ENCODE results near the gene PPM1E.

PPM1E gene

GRCh38 chr17:59011975-59012374 is 256.3 kb downstream of the PPM1E start:
- CTCF ChIA-PET = no interaction called here
- no peaks in the 10 kb centered on the region for H3K27me3 Mint-ChIP-seq
- DNase-seq = no peak
- H3K9me3 Mint-ChIP-seq = no peaks in the 10 kb centered on the region
- H3K4me3 Mint-ChIP-seq = no peak overlapping the region
- H3K36me3 Mint-ChIP-seq = peaks cover 14% of the 10 kb centered on the region
- no peak overlapping the region for H3K27ac Mint-ChIP-seq
- H3K4me1 Mint-ChIP-seq = no peaks in the 10 kb centered on the region

GRCh38 chr17:59018019-59018418 is 262.4 kb downstream of the PPM1E start:
- H3K27me3 Mint-ChIP-seq = no peaks in the 10 kb centered on the region
- H3K27ac Mint-ChIP-seq = no peak overlapping the region
- no peaks in the 10 kb centered on the region for H3K9me3 Mint-ChIP-seq
- H3K36me3 Mint-ChIP-seq = peaks cover 28% of the 10 kb centered on the region
- H3K4me3 Mint-ChIP-seq = no peak overlapping the region
- CTCF ChIA-PET = interaction anchor here (1.4 kb wide), 1 partner anchor 12 kb away, joined by 8 read pairs; no protein-coding TSS in a partner anchor
- no peaks in the 10 kb centered on the region for H3K4me1 Mint-ChIP-seq
- no peak for DNase-seq

GRCh38 chr17:59024916-59025315 is 269.3 kb downstream of the PPM1E start:
- Mint-ChIP-seq H3K36me3 (peaks cover 22% of the 10 kb centered on the region), H3K27me3 (no peaks in the 10 kb centered on the region)
- CTCF ChIA-PET = no interaction called here

GRCh38 chr17:59026176-59026939 is 270.7 kb downstream of the PPM1E start:
- Mint-ChIP-seq H3K4me1 (no peaks in the 10 kb centered on the region), H3K27me3 (no peaks in the 10 kb centered on the region), H3K36me3 (peaks cover 16% of the 10 kb centered on the region), H3K9me3 (no peaks in the 10 kb centered on the region), H3K4me3 (no peak overlapping the region), H3K27ac (no peak overlapping the region)
- CTCF ChIA-PET = no interaction called here
- no peak for DNase-seq

More at GRCh38 chr17:59024916-59025315, 269.3 kb downstream of the PPM1E start:
- no peaks in the 10 kb centered on the region for H3K9me3 Mint-ChIP-seq
- H3K4me3 Mint-ChIP-seq = no peak overlapping the region
- no peaks in the 10 kb centered on the region for H3K4me1 Mint-ChIP-seq
- H3K27ac Mint-ChIP-seq = no peak overlapping the region
- DNase-seq = no peak

GRCh38 chr17:59027750-59028149 is 272.1 kb downstream of the PPM1E start:
- H3K4me1 Mint-ChIP-seq = no peaks in the 10 kb centered on the region
- CTCF ChIA-PET = no interaction called here
- no peaks in the 10 kb centered on the region for H3K9me3 Mint-ChIP-seq
- no peak for DNase-seq
- H3K27ac Mint-ChIP-seq = no peak overlapping the region
- H3K36me3 Mint-ChIP-seq = peaks cover 14% of the 10 kb centered on the region
- no peak overlapping the region for H3K4me3 Mint-ChIP-seq
- no peaks in the 10 kb centered on the region for H3K27me3 Mint-ChIP-seq

GRCh38 chr17:59028328-59028727 is 272.7 kb downstream of the PPM1E start:
- Mint-ChIP-seq H3K27me3 (no peaks in the 10 kb centered on the region), H3K4me3 (no peak overlapping the region), H3K36me3 (peaks cover 14% of the 10 kb centered on the region), H3K9me3 (no peaks in the 10 kb centered on the region), H3K27ac (no peak overlapping the region), H3K4me1 (no peaks in the 10 kb centered on the region)
- CTCF ChIA-PET = no interaction called here
- DNase-seq = no peak

GRCh38 chr17:59030811-59031210 is 275.2 kb downstream of the PPM1E start:
- no peaks in the 10 kb centered on the region for H3K4me1 Mint-ChIP-seq
- DNase-seq = no peak
- CTCF ChIA-PET = interaction anchor here (2.2 kb wide), 1 partner anchor 13 kb away, joined by 8 read pairs; no protein-coding TSS in a partner anchor
- H3K27ac Mint-ChIP-seq = no peak overlapping the region
- H3K4me3 Mint-ChIP-seq = no peak overlapping the region
- H3K27me3 Mint-ChIP-seq = no peaks in the 10 kb centered on the region
- no peaks in the 10 kb centered on the region for H3K9me3 Mint-ChIP-seq
- peaks cover 16% of the 10 kb centered on the region for H3K36me3 Mint-ChIP-seq
